ENCODE data around the gene LAMA2. TPM values are rescaled to one million over a fixed set of nuclear protein-coding genes. Genes with fewer than 3 reads are reported as not detected.

Gene LAMA2
- total RNA-seq, 1 experiment from 2014 or later = 4.2 TPM

DNA sequence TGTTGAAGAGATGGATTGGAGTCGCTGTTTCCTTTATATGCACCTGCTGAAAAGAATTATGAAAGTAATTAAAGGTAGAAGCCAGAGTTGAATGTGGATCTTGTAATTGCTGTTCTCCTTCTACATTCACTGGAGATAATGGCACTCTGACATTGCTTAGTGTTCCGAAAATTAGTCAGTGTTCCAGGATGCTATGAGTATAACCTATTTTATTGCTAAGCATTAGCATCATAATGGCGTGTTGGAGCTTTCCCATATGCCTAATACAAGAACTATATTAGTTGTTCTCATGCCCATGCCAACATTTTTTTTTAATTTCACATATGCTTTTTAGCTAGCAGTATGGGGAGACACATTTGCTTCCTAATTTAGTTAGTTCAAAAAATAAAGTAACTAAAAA, 590.6 kb downstream of the LAMA2 start:
- Histone ChIP-seq H4K5ac (ENCODE audit: insufficient read length, low read depth, low read length) (no peak overlapping the region), H2BK20ac (ENCODE audit: low read depth, low read length, poor library complexity, severe bottlenecking) (no peak overlapping the region), H2BK5ac (ENCODE audit: insufficient read length, low read length) (no peak overlapping the region), H3K18ac (ENCODE audit: insufficient read length, low read depth, low read length) (no peak overlapping the region), H2BK12ac (ENCODE audit: insufficient read length, low read depth, low read length) (no peak overlapping the region), H3K79me1 (ENCODE audit: insufficient read depth, low read depth, low read length, poor library complexity, severe bottlenecking) (no peaks in the 10 kb centered on the region), H3K4ac (ENCODE audit: low read depth, low read length) (no peak overlapping the region), H3K14ac (ENCODE audit: insufficient read depth, low read length) (no peak overlapping the region), H2BK15ac (ENCODE audit: low read depth, low read length) (no peak overlapping the region), H3K4me1 (ENCODE audit: insufficient read depth, low read length) (peaks cover 2% of the 10 kb centered on the region; the same call in 1 of the 2 replicates), H3K23me2 (ENCODE audit: insufficient read length, low read depth, low read length, poor library complexity, severe bottlenecking) (no peaks in the 10 kb centered on the region), H3K23ac (ENCODE audit: insufficient read length, low read depth, low read length) (no peak overlapping the region), H4K91ac (ENCODE audit: insufficient read length, low read depth, low read length) (no peak overlapping the region), H3K27me3 (ENCODE audit: insufficient read depth, low read length) (no peaks in the 10 kb centered on the region), H4K8ac (replicated peaks; ENCODE audit: insufficient read length, low read depth, low read length) (no peak overlapping the region), H2BK120ac (ENCODE audit: low read depth, low read length, poor library complexity, severe bottlenecking) (no peak overlapping the region), H3K79me2 (ENCODE audit: insufficient read depth, low read length) (no peaks in the 10 kb centered on the region), H3K9me3 (ENCODE audit: control insufficient read depth, low read depth, low read length) (no peaks in the 10 kb centered on the region), H2AFZ (ENCODE audit: low read length) (no peak overlapping the region), H3T11ph (ENCODE audit: low read length) (no peak overlapping the region), H3K27ac (ENCODE audit: insufficient read length, low read depth, low read length) (no peak overlapping the region), H4K20me1 (ENCODE audit: control insufficient read depth, insufficient read depth, insufficient read length) (no peaks in the 10 kb centered on the region), H3K4me2 (ENCODE audit: insufficient read depth, insufficient read length, low read length) (no peak overlapping the region), H3K9ac (ENCODE audit: extremely low read depth, insufficient read length, low read length) (no peak overlapping the region), H3K56ac (ENCODE audit: insufficient read length, low read depth, low read length) (no peak overlapping the region), H2AK5ac (ENCODE audit: insufficient read length, low read length) (no peak overlapping the region)
- Mint-ChIP-seq H3K27ac (no peak overlapping the region), H3K27me3 (ENCODE audit: low read depth) (no peaks in the 10 kb centered on the region), H3K9me3 (no peaks in the 10 kb centered on the region), H3K4me1 (peaks cover 7 to 9% of the 10 kb centered on the region in 2 experiments; a peak in 3 of 4 replicates), H3K36me3 (ENCODE audit: insufficient read depth in 1 of 3, low read depth in 3 of 3) (no peaks in the 10 kb centered on the region), H3K4me3 (no peak overlapping the region)
- TF ChIP-seq, protein P1, sequence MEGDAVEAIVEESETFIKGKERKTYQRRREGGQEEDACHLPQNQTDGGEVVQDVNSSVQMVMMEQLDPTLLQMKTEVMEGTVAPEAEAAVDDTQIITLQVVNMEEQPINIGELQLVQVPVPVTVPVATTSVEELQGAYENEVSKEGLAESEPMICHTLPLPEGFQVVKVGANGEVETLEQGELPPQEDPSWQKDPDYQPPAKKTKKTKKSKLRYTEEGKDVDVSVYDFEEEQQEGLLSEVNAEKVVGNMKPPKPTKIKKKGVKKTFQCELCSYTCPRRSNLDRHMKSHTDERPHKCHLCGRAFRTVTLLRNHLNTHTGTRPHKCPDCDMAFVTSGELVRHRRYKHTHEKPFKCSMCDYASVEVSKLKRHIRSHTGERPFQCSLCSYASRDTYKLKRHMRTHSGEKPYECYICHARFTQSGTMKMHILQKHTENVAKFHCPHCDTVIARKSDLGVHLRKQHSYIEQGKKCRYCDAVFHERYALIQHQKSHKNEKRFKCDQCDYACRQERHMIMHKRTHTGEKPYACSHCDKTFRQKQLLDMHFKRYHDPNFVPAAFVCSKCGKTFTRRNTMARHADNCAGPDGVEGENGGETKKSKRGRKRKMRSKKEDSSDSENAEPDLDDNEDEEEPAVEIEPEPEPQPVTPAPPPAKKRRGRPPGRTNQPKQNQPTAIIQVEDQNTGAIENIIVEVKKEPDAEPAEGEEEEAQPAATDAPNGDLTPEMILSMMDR (conservative IDR thresholded peaks at IDR 0.05) = no peak
- no CpG with 5 or more reads among the region's 3 CpGs for WGBS (ENCODE audit: extremely low coverage, insufficient read length, low lambda C conversion rate)
- DNase-seq = no peak
